H1 (cell line): ENCODE results near the gene MACROD2. TPM values are rescaled to one million over a fixed set of nuclear protein-coding genes. Genes with fewer than 3 reads are reported as not detected.

Source experiments
- CTCF ChIA-PET: fragments of 300-600 bp; sonication (Branson Sonifier 250); formaldehyde crosslinking; loops from one replicate; lab custom pipeline; 2021; ENCODE audit not compliant: partially characterized antibody; lab: Charles Lee
- POLR2A ChIA-PET: fragments of 300-600 bp; sonication (Branson Sonifier 250); formaldehyde crosslinking; loops from one replicate; lab custom pipeline; 2021; ENCODE audit warnings: inconsistent platforms; ENCODE audit not compliant: partially characterized antibody; lab: Charles Lee
- DNase-seq, 2 experiments: peaks; one replicate each; pipeline versions ENCODE4 v3.0.0 to v3.0.0-alpha.2; 2010 to 2022; ENCODE audit warnings: low spot score in 2 of 2, low read depth in 1 of 2, mixed read lengths in 1 of 2
- FAIRE-seq: peaks from 2 replicates; lab custom pipeline; 2011; peaks lifted over from hg19 to GRCh38; lab: Jason Lieb, UNC
- H2AFZ ChIP-seq: 2 replicates; pipeline ENCODE4 v1.8.1; 2012; ENCODE audit warnings: low read length, inconsistent platforms
- H2AK5ac ChIP-seq: 2 replicates; pipeline ENCODE4 v1.6.1; 2013; ENCODE audit warnings: low read depth, low read length
- H2BK120ac ChIP-seq: replicated peaks from 2 replicates; pipeline ENCODE3; 2013; ENCODE audit warnings: low read depth, low read length, inconsistent platforms
- H2BK12ac ChIP-seq: 2 replicates; pipeline ENCODE4 v1.6.1; 2013; ENCODE audit warnings: low read depth, low read length
- H2BK15ac ChIP-seq: 2 replicates; pipeline ENCODE4 v1.6.1; 2013; ENCODE audit warnings: low read length
- H2BK20ac ChIP-seq: 2 replicates; pipeline ENCODE4 v1.6.1; 2013; ENCODE audit warnings: low read length
- H2BK5ac ChIP-seq: 2 replicates; pipeline ENCODE4 v1.6.1; 2013; ENCODE audit warnings: low read depth, low read length
- H3K14ac ChIP-seq: 2 replicates; pipeline ENCODE4 v1.6.1; 2013; ENCODE audit warnings: inconsistent platforms; ENCODE audit not compliant: insufficient read length
- H3K18ac ChIP-seq: 2 replicates; pipeline ENCODE4 v1.6.1; 2013; ENCODE audit warnings: low read length; ENCODE audit errors: extremely low read depth
- H3K23ac ChIP-seq: 2 replicates; pipeline ENCODE4 v1.6.1; 2013; ENCODE audit warnings: inconsistent platforms; ENCODE audit not compliant: insufficient read length
- H3K23me2 ChIP-seq: 2 replicates; pipeline ENCODE4 v1.6.1; 2013; ENCODE audit warnings: low read depth, low read length
- H3K27ac ChIP-seq: 2 replicates; pipeline ENCODE4 v1.6.1; 2011; ENCODE audit warnings: low read depth, low read length, inconsistent platforms
- H3K27me3 ChIP-seq, 4 experiments: replicated peaks in 1 of 4; 1 replicate in 1 of 4; 2 replicates in 3 of 4; pipeline versions ENCODE4 v1.6.1 to v1.8.1; 2011 to 2013; ENCODE audit warnings: low read length in 3 of 4, mild to moderate bottlenecking in 3 of 4, inconsistent platforms in 2 of 4, mixed read lengths in 2 of 4, moderate library complexity in 1 of 4; ENCODE audit not compliant: control insufficient read depth in 3 of 4, insufficient read depth in 3 of 4; ENCODE audit errors: extremely low read depth in 1 of 4
- H3K36me3 ChIP-seq, 4 experiments: 2 replicates each; pipeline versions ENCODE4 v1.6.1 to v1.8.1; 2011 to 2013; ENCODE audit warnings: mild to moderate bottlenecking in 4 of 4, low read length in 3 of 4, moderate library complexity in 2 of 4, control low read depth in 1 of 4, inconsistent platforms in 1 of 4; ENCODE audit not compliant: insufficient read depth in 4 of 4, control insufficient read depth in 2 of 4
- H3K4ac ChIP-seq: replicated peaks from 2 replicates; pipeline ENCODE3; 2013; ENCODE audit warnings: low read length, low read depth, mixed read lengths, inconsistent platforms; ENCODE audit not compliant: insufficient read length
- H3K4me1 ChIP-seq, 4 experiments: replicated peaks in 1 of 4; 1 replicate in 1 of 4; 2 replicates in 3 of 4; pipeline versions ENCODE4 v1.6.1 to v1.8.1; 2011 to 2013; ENCODE audit warnings: low read length in 3 of 4, inconsistent platforms in 2 of 4, mixed read lengths in 1 of 4; ENCODE audit not compliant: insufficient read depth in 4 of 4, control insufficient read depth in 3 of 4
- H3K4me2 ChIP-seq, 2 experiments: 2 replicates each; pipeline versions ENCODE4 v1.6.1 to v1.8.1; 2011 to 2013; ENCODE audit warnings: low read depth in 2 of 2, low read length in 2 of 2, control low read depth in 1 of 2, inconsistent platforms in 1 of 2, mild to moderate bottlenecking in 1 of 2; ENCODE audit not compliant: insufficient read depth in 1 of 2
- H3K4me3 ChIP-seq, 4 experiments: fragments of 200-600, 300-600 bp in 1 of 4; sonication (generic), shearing (Covaris generic), sonication (Bioruptor Twin) in 1 of 4; 2 replicates each; pipeline versions ENCODE4 v1.5.1 to v1.8.1; 2011 to 2016; ENCODE audit warnings: low read length in 4 of 4, low read depth in 3 of 4, control low read depth in 2 of 4, inconsistent platforms in 2 of 4, mild to moderate bottlenecking in 2 of 4, mixed read lengths in 1 of 4, moderate library complexity in 1 of 4; ENCODE audit not compliant: insufficient read depth in 2 of 4; ENCODE audit errors: extremely low read depth in 1 of 4
- H3K56ac ChIP-seq: replicated peaks from 2 replicates; pipeline ENCODE3; 2013; ENCODE audit warnings: low read depth, mild to moderate bottlenecking, mixed read lengths, low read length, inconsistent platforms; ENCODE audit not compliant: insufficient read length
- H3K79me1 ChIP-seq: 2 replicates; pipeline ENCODE4 v1.6.1; 2013; ENCODE audit warnings: low read depth, low read length, control low read depth
- H3K79me2 ChIP-seq, 2 experiments: 2 replicates each; pipeline versions ENCODE4 v1.6.1 to v1.8.1; 2012 to 2013; ENCODE audit warnings: low read length in 2 of 2, mild to moderate bottlenecking in 2 of 2, inconsistent platforms in 1 of 2; ENCODE audit not compliant: insufficient read depth in 2 of 2, control insufficient read depth in 1 of 2
- H3K9ac ChIP-seq, 4 experiments: replicated peaks in 1 of 4; 1 replicate in 1 of 4; 2 replicates in 3 of 4; pipeline versions ENCODE4 v1.6.1 to v1.8.1; 2011 to 2013; ENCODE audit warnings: low read depth in 3 of 4, low read length in 3 of 4, control low read depth in 2 of 4, mild to moderate bottlenecking in 2 of 4, moderate library complexity in 2 of 4, inconsistent platforms in 1 of 4; ENCODE audit errors: extremely low read depth in 1 of 4
- H3K9me3 ChIP-seq, 2 experiments: 2 replicates each; pipeline versions ENCODE4 v1.6.1 to v1.8.1; 2012 to 2013; ENCODE audit warnings: mild to moderate bottlenecking in 2 of 2, moderate library complexity in 2 of 2, control low read depth in 1 of 2, inconsistent platforms in 1 of 2, low read depth in 1 of 2, low read length in 1 of 2, mixed read lengths in 1 of 2; ENCODE audit not compliant: insufficient read depth in 2 of 2
- H4K20me1 ChIP-seq, 2 experiments: replicated peaks in 1 of 2; 2 replicates each; pipeline versions ENCODE3 to v1.8.1; 2011 to 2013; ENCODE audit warnings: inconsistent platforms in 2 of 2, low read length in 2 of 2, mild to moderate bottlenecking in 1 of 2; ENCODE audit not compliant: insufficient read depth in 2 of 2, control insufficient read depth in 1 of 2
- H4K5ac ChIP-seq: 2 replicates; pipeline ENCODE4 v1.6.1; 2013; ENCODE audit warnings: low read length, low read depth, mixed read lengths, inconsistent platforms; ENCODE audit not compliant: insufficient read length
- H4K8ac ChIP-seq: 2 replicates; pipeline ENCODE4 v1.8.0; 2013; ENCODE audit warnings: mild to moderate bottlenecking, moderate library complexity, low read length, inconsistent platforms; ENCODE audit not compliant: insufficient read depth; ENCODE audit errors: extremely low read depth
- H4K91ac ChIP-seq: replicated peaks from 2 replicates; pipeline ENCODE3; 2013; ENCODE audit warnings: low read length, mixed read lengths, inconsistent platforms; ENCODE audit not compliant: insufficient read length
- BCL11A ChIP-seq, 2 experiments: IDR thresholded peaks; one replicate each; pipeline ENCODE4 v1.6.1; 2011; ENCODE audit warnings: low read depth in 2 of 2, low read length in 2 of 2, mild to moderate bottlenecking in 2 of 2
- CBX8 ChIP-seq: fragments of 300-800, 300-1000 bp; sonication (generic); IDR thresholded peaks from 2 replicates; pipeline ENCODE4 v1.7.1; 2016; ENCODE audit warnings: low read depth, low read length, borderline replicate concordance
- EZH2 ChIP-seq: fragments of 200-600 bp; sonication (generic); IDR thresholded peaks from 2 replicates; pipeline ENCODE4 v1.7.1; 2012; ENCODE audit warnings: low read depth, mild to moderate bottlenecking, moderate library complexity, low read length, inconsistent platforms; ENCODE audit not compliant: severe bottlenecking
- HDAC2 ChIP-seq, 2 experiments: fragments of 300-600 bp in 1 of 2; sonication (generic) in 1 of 2; IDR thresholded peaks; 2 replicates each; pipeline ENCODE4 v1.6.1; 2011 to 2012; ENCODE audit warnings: low read depth in 2 of 2, low read length in 2 of 2, mild to moderate bottlenecking in 2 of 2, moderate library complexity in 2 of 2, borderline replicate concordance in 1 of 2, inconsistent platforms in 1 of 2
- HDAC6 ChIP-seq: IDR thresholded peaks from one replicate; pipeline ENCODE4 v1.7.1; 2012; ENCODE audit warnings: low read depth, mild to moderate bottlenecking, inconsistent platforms, low read length, moderate library complexity
- KDM1A ChIP-seq: fragments of 200-600, 300-600 bp; sonication (generic); IDR thresholded peaks from 2 replicates; pipeline ENCODE4 v1.7.1; 2016; ENCODE audit warnings: mild to moderate bottlenecking, low read length, borderline replicate concordance
- POLR2A ChIP-seq, 2 experiments: IDR thresholded peaks; 1 replicate in 1 of 2; 2 replicates in 1 of 2; pipeline ENCODE4 v1.6.1; 2011; ENCODE audit warnings: low read depth in 2 of 2, low read length in 2 of 2, mild to moderate bottlenecking in 2 of 2; ENCODE audit errors: control extremely low read depth in 1 of 2
- POU5F1 ChIP-seq: IDR thresholded peaks from 2 replicates; pipeline ENCODE4 v1.6.1; 2011; ENCODE audit warnings: low read depth, mild to moderate bottlenecking, low read length, moderate library complexity
- SAP30 ChIP-seq: fragments of 300-600 bp; sonication (generic); IDR thresholded peaks from 2 replicates; pipeline ENCODE4 v1.7.1; 2012; ENCODE audit warnings: low read length, moderate library complexity, mild to moderate bottlenecking, inconsistent platforms; ENCODE audit not compliant: insufficient read depth, insufficient replicate concordance
- SIN3A ChIP-seq, 2 experiments: IDR thresholded peaks in 1 of 2; conservative IDR thresholded peaks in 1 of 2; 2 replicates each; pipeline ENCODE4 v1.6.1; 2011 to 2012; ENCODE audit warnings: low read length in 2 of 2, improper control_type of control experiment in 1 of 2, low read depth in 1 of 2, mild to moderate bottlenecking in 1 of 2
- SIRT6 ChIP-seq: IDR thresholded peaks from one replicate; pipeline ENCODE4 v1.7.1; 2012; ENCODE audit warnings: low read length, inconsistent platforms
- SP2 ChIP-seq: IDR thresholded peaks from 2 replicates; pipeline ENCODE4 v1.6.1; 2012; ENCODE audit warnings: mild to moderate bottlenecking, low read length, inconsistent platforms
- SUZ12 ChIP-seq: fragments of 200-600 bp; sonication (generic); IDR thresholded peaks from 2 replicates; pipeline ENCODE4 v1.6.1; 2012; ENCODE audit warnings: mild to moderate bottlenecking, inconsistent platforms, low read length, moderate library complexity, mixed read lengths
- TAF1 ChIP-seq: IDR thresholded peaks from 2 replicates; pipeline ENCODE4 v1.6.1; 2011; ENCODE audit warnings: mild to moderate bottlenecking, low read depth, low read length
- YY1 ChIP-seq: IDR thresholded peaks from 2 replicates; pipeline ENCODE4 v1.6.1; 2011; ENCODE audit warnings: low read depth, mild to moderate bottlenecking, low read length
- WGBS, 2 experiments: shearing (Covaris generic) in 1 of 2; methylation state at CpG; one replicate each; pipeline versions ENCODE4 v1.1.6 to v1.1.7; 2013 to 2015; ENCODE audit warnings: low lambda C conversion rate in 2 of 2, mixed read lengths in 2 of 2, inconsistent platforms in 1 of 2, low coverage in 1 of 2, missing lambda C conversion rate in 1 of 2; ENCODE audit not compliant: insufficient replicate concordance in 2 of 2, insufficient coverage in 1 of 2, insufficient read length in 1 of 2; ENCODE audit errors: extremely low coverage in 1 of 2, missing lambda C conversion rate in 1 of 2; 5-methylcytosine and 5-hydroxymethylcytosine counted together
- polyA plus RNA-seq, 7 experiments: library from polyadenylated mRNA; depleted of rRNA in 3 of 7; stranded (reverse) in 5 of 7; unstranded in 2 of 7; fragments of >200 nt in 5 of 7; fragments of 200-250 nt in 2 of 7; gene quantifications; 1 replicate in 5 of 7; 2 replicates in 1 of 7; 4 replicates in 1 of 7; pipeline versions ENCODE4 v1.2.1 to v1.2.3, GENCODE V29; 2011 to 2013; ENCODE audit warnings: missing spikeins in 2 of 7, mixed read lengths in 2 of 7
- total RNA-seq: library from RNA; stranded (reverse); fragmentation: NEBNext Ultra II Directional; extraction: Animal tissue kit (Norgen Biotek cat#: 25700); gene quantifications from 2 replicates; pipeline ENCODE4 v1.2.1, GENCODE V29; 2021

MACROD2 gene
- total and polyA plus RNA-seq, 2 of the 8 experiments (the other 6 are each of a cell fraction or from before 2014, with no cell fraction given) = 0.70 to 3.9 TPM

DNA sequence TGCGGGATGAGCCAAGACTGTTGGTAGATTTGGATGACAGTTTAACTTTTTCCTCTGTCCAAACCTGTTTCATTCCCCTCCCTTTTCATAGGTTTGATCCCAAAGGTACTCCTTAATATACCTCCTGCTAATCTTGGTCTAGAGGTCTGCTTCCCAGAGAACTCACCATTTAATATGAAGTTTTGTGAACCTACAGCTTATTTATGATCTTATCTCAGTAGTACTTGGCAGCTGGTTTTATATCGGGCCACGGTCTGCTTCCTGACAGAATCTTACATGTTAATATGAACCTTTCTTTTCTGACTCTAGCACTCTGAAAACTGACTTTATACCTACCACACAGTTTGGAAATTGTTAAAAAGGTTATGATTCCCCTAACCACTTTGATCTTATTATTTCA is 138.7 kb downstream of the MACROD2 start:
- H3K4ac ChIP-seq = no peak overlapping the region
- H4K20me1 ChIP-seq = no peaks in the 10 kb centered on the region
- H3K9ac ChIP-seq = no peak overlapping the region
- H3K18ac ChIP-seq = no peak overlapping the region
- no peak for FAIRE-seq
- no peak for DNase-seq
- no peak overlapping the region for H3K23ac ChIP-seq
- no peak overlapping the region for H4K91ac ChIP-seq
- no peak overlapping the region for H2BK15ac ChIP-seq
- H2AFZ ChIP-seq = no peak overlapping the region
- ChIA-PET CTCF (no interaction called here), POLR2A (no interaction called here)
- H3K14ac ChIP-seq = no peak overlapping the region
- H2BK20ac ChIP-seq = no peak overlapping the region
- no peaks in the 10 kb centered on the region for H3K4me1 ChIP-seq
- H3K79me1 ChIP-seq = no peaks in the 10 kb centered on the region
- no peak overlapping the region for H3K56ac ChIP-seq
- no peak overlapping the region for H2BK120ac ChIP-seq
- H2AK5ac ChIP-seq = no peak overlapping the region
- no peak overlapping the region for H3K4me3 ChIP-seq
- no peaks in the 10 kb centered on the region for H3K27me3 ChIP-seq
- no peak overlapping the region for H3K27ac ChIP-seq
- H4K8ac ChIP-seq = no peak overlapping the region
- 96% methylated on average over 3 of the region's 3 CpGs; no CpG with 5 or more reads in 1 of the 2 experiments for WGBS, 2 experiments
- H3K23me2 ChIP-seq = no peaks in the 10 kb centered on the region
- no peak overlapping the region for H2BK12ac ChIP-seq
- no peak overlapping the region for H2BK5ac ChIP-seq
- no peaks in the 10 kb centered on the region for H3K9me3 ChIP-seq
- no peaks in the 10 kb centered on the region for H3K79me2 ChIP-seq
- H4K5ac ChIP-seq = no peak overlapping the region
- H3K36me3 ChIP-seq = no peaks in the 10 kb centered on the region
- H3K4me2 ChIP-seq = no peak overlapping the region
- TF ChIP-seq POLR2A (IDR thresholded peaks at IDR 0.05; ENCODE audit: control extremely low read depth in 1 of 2, low read depth in 2 of 2, low read length in 2 of 2) (no peak), SUZ12 (no peak), POU5F1 (no peak), SAP30 (no peak), BCL11A (IDR thresholded peaks at IDR 0.05; ENCODE audit: low read depth in 2 of 2, low read length in 2 of 2) (no peak), SP2 (no peak), TAF1 (no peak), SIN3A (conservative IDR thresholded peaks at IDR 0.05 in 1 of 2, IDR thresholded peaks at IDR 0.05 in 1 of 2; ENCODE audit: low read depth in 1 of 2, low read length in 2 of 2) (no peak), EZH2 (no peak), CBX8 (no peak), HDAC2 (IDR thresholded peaks at IDR 0.05; ENCODE audit: borderline replicate concordance in 1 of 2, low read depth in 2 of 2, low read length in 2 of 2) (no peak), KDM1A (no peak), SIRT6 (no peak), YY1 (no peak), HDAC6 (no peak)
